NCI-H1417 treated with DMSO at 0.1 percent for 48 hours (cell line): ENCODE data around the gene TNIK.

Experiments
- DNase-seq: peaks from one replicate; lab custom pipeline; 2025; lab: John Stamatoyannopoulos, UW

The TNIK gene

GRCh38 chr3:171336406-171336805, 123.8 kb downstream of the TNIK start:
- DNase-seq = no peak

DNA sequence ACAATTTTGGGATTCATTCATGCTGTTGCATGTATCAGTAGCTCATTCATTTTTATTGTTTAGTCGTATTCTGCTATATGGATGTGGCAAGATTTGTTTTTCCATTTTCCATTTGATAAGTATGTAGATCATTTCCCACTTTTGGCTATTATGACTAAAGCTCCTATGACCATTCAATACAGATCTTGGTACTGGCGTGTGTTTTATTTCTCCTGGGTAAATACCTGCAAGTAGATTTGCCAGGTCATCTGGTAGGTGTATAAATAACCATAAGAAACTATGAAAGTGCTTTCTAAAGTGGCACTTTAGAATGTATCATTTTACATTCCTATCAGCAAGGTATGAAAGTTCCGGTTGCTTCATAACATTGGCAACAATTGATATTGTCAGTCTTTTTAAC, 124.6 kb downstream of the TNIK start:
- no peak for DNase-seq

- no peak for DNase-seq
Observed at GRCh38 chr3:171334465-171334811, 125.8 kb downstream of the TNIK start.

DNA sequence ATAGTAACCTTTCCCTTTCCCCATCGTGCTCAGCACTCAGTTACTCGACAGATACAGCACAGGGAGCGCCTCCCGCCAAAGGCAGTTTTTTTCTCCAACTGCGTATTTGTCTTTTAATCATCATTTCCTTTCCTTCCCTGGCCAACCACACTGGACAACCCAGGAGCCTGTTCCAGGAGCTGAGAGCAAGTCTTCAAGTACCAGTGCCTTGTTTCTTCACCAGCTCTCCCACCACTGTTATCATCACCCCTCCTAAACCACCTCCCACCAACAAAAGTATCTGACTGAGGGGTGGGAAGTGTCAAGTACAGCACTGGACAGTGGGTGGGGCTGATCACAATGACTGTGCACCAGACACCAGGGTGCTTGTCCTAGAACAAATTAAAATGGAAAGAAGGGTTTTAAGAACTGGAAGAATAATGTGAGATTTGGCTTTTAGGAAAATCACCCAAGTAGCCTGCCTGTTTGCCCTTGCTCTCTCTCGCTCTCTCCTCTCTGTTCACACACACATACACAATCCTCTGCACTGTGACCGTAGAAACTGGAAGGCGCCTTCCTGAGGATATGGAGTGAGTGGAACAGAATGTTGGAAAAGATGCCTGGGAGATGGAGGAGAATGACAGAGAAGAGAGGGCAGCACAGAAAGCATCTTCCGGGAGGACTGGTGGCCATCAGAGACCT, 126.3 kb downstream of the TNIK start:
- no peak for DNase-seq

DNA sequence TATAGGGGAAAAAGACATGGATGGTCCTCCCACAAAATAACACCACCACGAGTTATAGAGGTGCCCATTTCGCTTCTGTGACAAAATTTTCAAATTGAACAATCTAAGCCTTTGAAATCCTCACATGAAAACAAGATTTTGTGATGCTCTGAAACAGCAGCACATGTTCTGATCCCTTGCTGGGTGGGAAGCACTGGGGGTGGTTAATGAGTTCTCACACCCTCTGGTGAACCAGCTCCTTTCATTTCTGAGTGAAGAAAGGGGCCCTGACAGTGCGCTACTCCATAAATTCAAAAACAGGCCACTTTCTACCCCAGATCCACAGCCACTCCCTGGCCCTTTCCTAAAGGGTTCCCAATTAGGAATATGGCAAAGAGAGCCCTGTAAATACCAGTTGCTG, 129.3 kb downstream of the TNIK start:
- no peak for DNase-seq

DNA sequence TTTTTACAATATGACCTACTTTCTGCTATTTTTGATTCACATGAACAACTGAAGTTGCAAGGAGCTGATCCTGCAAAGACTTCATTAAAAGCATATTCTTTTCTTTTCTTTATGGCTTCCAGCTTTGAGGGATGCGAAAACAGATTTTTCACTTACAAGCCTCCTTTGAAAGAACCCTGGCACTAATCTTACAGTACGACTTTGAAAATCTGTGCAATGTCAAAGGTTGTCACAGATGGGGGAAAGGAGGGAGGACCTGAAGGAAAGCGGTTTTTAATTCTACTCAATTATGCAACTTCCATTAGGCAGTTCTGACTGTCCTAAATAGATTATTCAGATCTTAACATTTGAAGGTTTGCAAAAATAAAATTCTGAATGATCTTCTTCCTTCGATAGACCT, 130.5 kb downstream of the TNIK start:
- DNase-seq = no peak

GRCh38 chr3:171328419-171329082, 131.7 kb downstream of the TNIK start:
- DNase-seq = no peak

GRCh38 chr3:171327441-171328174, 132.6 kb downstream of the TNIK start:
- no peak for DNase-seq

GRCh38 chr3:171326717-171327440, 133.3 kb downstream of the TNIK start:
- no peak for DNase-seq

GRCh38 chr3:171323938-171324536, 136.2 kb downstream of the TNIK start:
- no peak for DNase-seq

DNA sequence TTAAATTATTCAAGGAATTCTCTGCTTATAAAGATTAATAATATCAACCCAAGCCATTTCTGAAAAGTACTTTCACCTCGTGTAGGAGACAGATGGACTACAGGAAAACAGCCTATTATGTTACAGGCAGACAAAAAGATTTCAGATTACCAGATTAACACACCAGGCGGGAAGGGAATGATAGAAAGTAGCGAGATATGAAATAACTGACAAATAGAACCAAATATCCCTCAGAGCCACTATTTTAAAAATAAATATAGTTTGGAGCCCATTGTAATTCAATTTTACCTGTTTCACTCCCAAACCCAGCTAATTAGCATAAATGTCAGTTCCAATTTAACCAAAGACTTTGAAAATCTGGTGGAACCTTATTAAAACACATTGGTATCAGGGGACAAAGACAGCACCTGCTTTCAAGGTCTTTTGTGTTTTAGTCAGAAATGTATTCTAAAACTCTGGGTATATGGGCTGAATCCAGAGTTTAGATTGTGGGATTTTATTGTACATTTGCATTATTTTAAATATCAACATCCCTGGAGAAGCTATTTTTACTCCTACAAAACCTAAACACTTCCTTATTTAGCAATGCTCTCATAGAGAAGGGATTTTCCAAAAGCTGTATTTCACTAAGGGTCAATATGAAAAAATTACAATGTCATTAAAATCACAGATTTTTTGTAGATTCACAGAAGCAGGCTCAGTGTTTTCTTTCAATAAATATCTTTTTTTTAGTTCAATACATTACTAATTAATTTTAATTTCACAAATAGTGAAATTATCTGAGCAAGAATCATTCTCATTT, 138.4 kb downstream of the TNIK start:
- no peak for DNase-seq

DNA sequence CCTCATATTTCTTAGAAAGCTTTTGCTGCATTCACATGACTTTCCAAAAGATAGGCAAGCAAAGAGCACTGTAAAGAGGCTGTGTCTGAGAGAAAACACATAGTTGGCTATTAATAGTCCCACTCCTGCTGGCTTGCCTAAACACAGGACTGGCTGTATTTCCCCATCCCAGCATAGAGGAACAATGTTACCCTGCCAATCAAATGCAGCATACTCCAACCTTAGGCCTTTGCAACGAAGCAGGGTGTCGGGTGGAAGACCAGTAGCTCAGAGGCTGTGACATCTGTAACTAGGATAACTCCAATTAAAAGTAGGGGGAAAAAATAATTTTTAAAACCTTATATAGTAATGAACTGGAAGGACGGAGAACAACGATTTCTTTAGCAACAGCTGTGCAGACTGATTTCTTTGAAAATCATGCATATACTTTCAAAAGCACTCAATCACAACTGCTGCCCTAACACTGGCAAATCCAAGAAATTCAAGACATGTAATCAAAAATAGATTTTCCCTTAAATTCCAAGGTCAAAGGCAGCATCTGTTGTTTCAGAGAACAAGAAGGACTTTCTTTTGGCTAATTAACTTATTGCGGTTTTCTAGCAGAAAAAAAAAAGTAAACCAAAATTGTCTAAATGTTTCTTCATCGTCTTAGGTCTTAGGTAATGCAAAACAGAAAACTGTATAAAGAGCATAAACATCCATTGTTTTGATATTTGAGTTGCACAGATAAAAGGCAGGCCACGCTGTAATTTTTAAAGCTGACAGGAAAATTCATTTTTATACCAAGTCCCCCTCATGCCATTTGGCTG, 139.3 kb downstream of the TNIK start:
- no peak for DNase-seq

DNA sequence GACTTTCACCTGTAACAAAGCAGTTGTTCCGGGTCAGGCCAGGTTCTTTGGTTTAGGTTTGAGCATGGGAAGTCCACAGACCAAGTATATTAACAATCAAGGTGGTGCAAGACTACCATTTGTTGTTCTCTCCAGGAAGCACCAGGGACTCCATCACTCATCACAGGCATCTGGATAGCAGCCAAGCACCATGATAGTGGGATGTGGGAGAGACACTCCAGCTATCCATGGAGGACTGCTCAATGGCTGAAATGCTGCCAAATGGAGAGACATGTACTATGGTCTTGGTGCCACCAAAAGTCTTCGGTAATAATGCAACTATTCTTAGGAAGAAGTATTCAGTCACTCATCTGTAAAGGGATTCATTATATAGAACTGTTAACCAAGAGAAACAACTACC, 143.0 kb downstream of the TNIK start:
- DNase-seq = no peak

DNA sequence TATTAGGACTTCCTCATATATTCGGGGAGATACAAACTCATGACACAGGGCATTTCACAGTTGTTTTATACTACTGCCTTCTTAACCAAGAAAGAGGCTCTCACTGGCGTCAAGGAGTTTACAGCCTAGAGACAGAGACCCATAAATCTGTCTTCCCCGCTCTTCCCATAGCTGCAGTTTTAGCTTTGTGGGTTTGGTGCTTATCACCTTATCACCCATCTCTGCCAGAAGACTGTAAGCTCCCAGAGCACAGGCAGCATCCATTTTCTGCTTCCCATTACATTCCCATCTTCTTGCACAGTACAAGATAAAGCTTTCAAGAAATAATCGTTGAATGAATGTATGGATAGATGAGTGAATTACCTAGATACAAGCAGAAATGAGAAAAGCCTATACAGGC, 144.3 kb downstream of the TNIK start:
- DNase-seq = no peak

DNA sequence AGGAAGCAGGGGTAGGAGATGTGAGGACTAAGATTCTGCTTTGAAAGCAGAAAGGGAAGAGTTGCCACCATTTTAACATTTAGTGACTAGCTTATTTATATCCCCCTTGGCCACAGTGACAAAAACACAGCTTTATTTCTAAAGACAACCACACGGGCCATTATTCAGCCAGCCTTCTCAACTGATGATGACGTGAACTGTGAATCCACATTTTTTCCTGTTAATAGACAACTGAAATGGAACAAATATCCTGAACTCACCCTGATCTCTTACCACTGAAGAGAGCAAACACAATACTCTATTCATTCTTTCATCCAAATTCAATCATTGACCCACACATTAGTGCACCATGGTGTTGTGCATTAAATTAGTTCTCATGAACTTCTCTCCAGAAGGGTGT, 145.1 kb downstream of the TNIK start:
- no peak for DNase-seq

GRCh38 chr3:171314341-171314740, 145.9 kb downstream of the TNIK start:
- DNase-seq = no peak

DNA sequence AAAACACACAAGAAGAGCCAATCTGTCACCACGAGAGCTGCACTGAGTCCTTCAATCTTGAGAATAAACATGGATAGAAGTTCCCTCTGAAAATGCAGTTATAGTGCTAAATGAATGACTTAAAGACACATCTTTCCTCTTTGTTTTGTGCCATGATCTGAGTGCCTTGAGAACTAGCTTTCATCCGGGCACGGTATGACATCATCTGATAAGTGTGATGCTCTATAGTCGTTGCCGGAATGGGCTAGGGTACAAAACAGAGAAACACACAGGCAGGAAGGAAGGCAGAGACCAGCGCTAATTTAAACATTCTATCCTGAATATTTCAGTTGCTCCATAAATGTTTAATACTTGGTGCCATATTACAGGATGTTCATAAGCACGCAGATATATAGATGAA, 146.5 kb downstream of the TNIK start:
- DNase-seq = no peak

DNA sequence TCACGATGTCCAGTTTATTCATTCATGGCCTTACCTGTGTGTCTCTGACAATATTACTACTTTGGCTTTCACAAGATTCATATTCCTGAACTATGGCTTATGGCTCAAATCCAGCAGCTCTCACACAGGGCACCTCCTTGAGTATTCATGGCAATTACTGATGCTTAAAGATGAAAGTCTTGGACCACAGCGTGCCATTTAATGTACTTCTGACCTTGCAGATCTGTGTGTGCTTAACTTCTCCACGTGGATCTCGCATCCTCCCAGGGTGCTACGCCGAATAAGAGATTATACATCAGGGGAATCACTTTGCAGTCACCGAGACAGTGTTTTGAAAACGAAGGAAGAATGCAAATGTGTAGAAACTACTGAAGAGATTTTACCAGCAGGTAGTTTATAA, 147.5 kb downstream of the TNIK start:
- DNase-seq = no peak

DNA sequence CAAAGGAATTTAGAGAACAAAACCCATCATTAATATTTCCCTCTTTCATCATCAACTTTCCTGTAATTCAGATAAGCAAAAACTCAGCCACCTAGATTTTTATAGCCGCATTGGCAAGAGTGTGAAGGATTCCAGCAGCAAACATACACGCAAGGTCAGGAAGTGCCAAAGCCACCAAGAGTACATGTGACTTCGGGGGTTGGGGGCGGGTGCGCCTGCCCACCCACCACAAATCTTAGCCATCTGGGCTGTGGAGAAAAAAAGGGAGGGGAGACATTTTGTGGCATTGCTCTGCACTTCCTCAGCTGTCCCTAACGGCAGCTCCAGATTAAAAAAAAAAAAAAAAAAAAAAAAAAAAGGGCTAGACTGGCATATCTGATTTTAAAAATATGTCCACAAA, 148.4 kb downstream of the TNIK start:
- DNase-seq = no peak

- no peak for DNase-seq
Observed at GRCh38 chr3:171309906-171310359, 150.3 kb downstream of the TNIK start.

GRCh38 chr3:171307988-171308387, 152.2 kb downstream of the TNIK start:
- DNase-seq = no peak
